Sigmoid colon (tissue), 7 donors: Measurements from ENCODE around the gene UBR3. TPM values are rescaled to one million over a fixed set of nuclear protein-coding genes. Genes with fewer than 3 reads are reported as not detected.

ENCODE experiments used
- DNase-seq: peaks from one replicate; pipeline ENCODE4 v3.0.0-alpha.2; 2019
- H3K27ac ChIP-seq, 4 donors: fragments of 200-600 bp; sonication (generic); one replicate each; pipeline ENCODE4 v1.5.1; 2016 to 2019; ENCODE audit warnings: mild to moderate bottlenecking in 1 of 4
- H3K27me3 ChIP-seq, 3 donors: fragments of 200-600 bp; sonication (generic); one replicate each; pipeline ENCODE4 v1.5.1; 2019; ENCODE audit warnings: mild to moderate bottlenecking in 1 of 3
- H3K36me3 ChIP-seq, 4 donors: fragments of 200-600 bp; sonication (generic); one replicate each; pipeline ENCODE4 v1.5.1; 2016 to 2019
- H3K4me1 ChIP-seq, 4 donors: fragments of 200-600 bp; sonication (generic); one replicate each; pipeline ENCODE4 v1.5.1; 2017 to 2019
- H3K4me3 ChIP-seq, 4 donors: fragments of 200-600 bp; sonication (generic); one replicate each; pipeline ENCODE4 v1.5.1; 2017 to 2019; ENCODE audit warnings: mild to moderate bottlenecking in 2 of 4, moderate library complexity in 1 of 4
- H3K9me3 ChIP-seq, 4 donors: fragments of 200-600 bp in 3 of 4; sonication (generic) in 3 of 4; one replicate each; pipeline versions ENCODE4 v1.5.1 to v1.6.1; 2013 to 2019
- CTCF ChIP-seq, 4 experiments: fragments of 450-650 bp in 3 of 4; fragments of 200-600 bp in 1 of 4; IDR thresholded peaks; one replicate each; pipeline ENCODE4 v1.5.1; 2016 to 2019; ENCODE audit warnings: antibody characterized with exemption in 4 of 4, mild to moderate bottlenecking in 3 of 4, moderate library complexity in 2 of 4
- EP300 ChIP-seq, 4 donors: sonication (generic); formaldehyde crosslinking; IDR thresholded peaks; one replicate each; pipeline ENCODE4 v1.6.1; 2017; ENCODE audit warnings: antibody characterized with exemption in 4 of 4
- POLR2A ChIP-seq, 2 donors: fragments of 450-650 bp; IDR thresholded peaks; one replicate each; pipeline ENCODE4 v1.6.1; 2016; ENCODE audit warnings: antibody characterized with exemption in 2 of 2, mild to moderate bottlenecking in 2 of 2, moderate library complexity in 2 of 2
- POLR2AphosphoS5 ChIP-seq, 4 donors: sonication (generic); formaldehyde crosslinking; IDR thresholded peaks; one replicate each; pipeline ENCODE4 v1.6.1; 2017; ENCODE audit warnings: antibody characterized with exemption in 4 of 4
- WGBS, 2 donors: extraction: QIAGEN DNeasy Blood & Tissue Kit; methylation state at CpG; one replicate each; pipeline ENCODE4 v1.1.7; 2013; 5-methylcytosine and 5-hydroxymethylcytosine counted together
- intact Hi-C: fragments of 100-400 bp; cut with DNase I; formaldehyde crosslinking; loops from one replicate; pipeline ENCODE4 v1.15.1; 2023
- polyA plus RNA-seq, 3 donors: library from polyadenylated mRNA; stranded (reverse); fragments of 200-250 nt; gene quantifications; one replicate each; pipeline ENCODE4 v1.2.3, GENCODE V29; 2013
- total RNA-seq, 4 donors: library from RNA; depleted of rRNA; stranded (reverse); fragments of >200 nt; gene quantifications; one replicate each; pipeline ENCODE4 v1.1.0, GENCODE V29; 2016
- donor health status: healthy with polysubstance abuse.
- donor health status: Bipolar disorder and iron deficiency.
- donor health status: healthy.

Gene UBR3
- total and polyA plus RNA-seq, 7 donors = 4.2 to 101 (median 63.3) TPM

- intact Hi-C loops = no loop called here
- no peak for DNase-seq
- Histone ChIP-seq H3K36me3 (peaks cover 0 to 21% (median 3%) of the 10 kb centered on the region in 4 donors), H3K9me3 (no peaks in the 10 kb centered on the region), H3K27ac (no peak overlapping the region), H3K4me3 (no peak overlapping the region), H3K27me3 (no peaks in the 10 kb centered on the region), H3K4me1 (no peaks in the 10 kb centered on the region)
- TF ChIP-seq POLR2AphosphoS5 (IDR thresholded peaks at IDR 0.05) (no peak), CTCF (IDR thresholded peaks at IDR 0.05) (no peak), EP300 (IDR thresholded peaks at IDR 0.05) (no peak), POLR2A (IDR thresholded peaks at IDR 0.05) (no peak)
Observed at GRCh38 chr2:169909376-169909775, 82.1 kb downstream of the UBR3 start.

GRCh38 chr2:169910109-169910799, 83.0 kb downstream of the UBR3 start:
- intact Hi-C loops = no loop called here
- peaks cover 0 to 30% (median 3%) of the 10 kb centered on the region in 4 donors for H3K36me3 ChIP-seq
- H3K27me3 ChIP-seq = no peaks in the 10 kb centered on the region
- H3K4me3 ChIP-seq = no peak overlapping the region
- TF ChIP-seq POLR2AphosphoS5 (IDR thresholded peaks at IDR 0.05) = no peak
- no peak for TF ChIP-seq EP300 (IDR thresholded peaks at IDR 0.05)
- no peak for TF ChIP-seq CTCF (IDR thresholded peaks at IDR 0.05)
- TF ChIP-seq POLR2A (IDR thresholded peaks at IDR 0.05) = no peak
- H3K9me3 ChIP-seq = no peaks in the 10 kb centered on the region
- H3K4me1 ChIP-seq = no peaks in the 10 kb centered on the region
- DNase-seq = no peak
- H3K27ac ChIP-seq = no peak overlapping the region
- WGBS, 2 donors = 79 to 81% methylated on average over 7 of the region's 7 CpGs

GRCh38 chr2:169911119-169911518, 83.9 kb downstream of the UBR3 start:
- WGBS, 2 donors = 94 to 95% methylated on average over 1 of the region's 1 CpG

GRCh38 chr2:169916623-169917022, 89.4 kb downstream of the UBR3 start:
- intact Hi-C loops = no loop called here
- DNase-seq = no peak
- TF ChIP-seq POLR2AphosphoS5 (IDR thresholded peaks at IDR 0.05) = no peak
- no peak for TF ChIP-seq EP300 (IDR thresholded peaks at IDR 0.05)
- no peak for TF ChIP-seq CTCF (IDR thresholded peaks at IDR 0.05)
- no peak for TF ChIP-seq POLR2A (IDR thresholded peaks at IDR 0.05)

More at GRCh38 chr2:169911119-169911518, 83.9 kb downstream of the UBR3 start:
- no peaks in the 10 kb centered on the region for H3K9me3 ChIP-seq
- no peak overlapping the region for H3K27ac ChIP-seq
- H3K27me3 ChIP-seq = no peaks in the 10 kb centered on the region
- intact Hi-C loops = no loop called here
- no peaks in the 10 kb centered on the region for H3K4me1 ChIP-seq
- H3K4me3 ChIP-seq = no peak overlapping the region
- DNase-seq = no peak
- TF ChIP-seq EP300 (IDR thresholded peaks at IDR 0.05) (no peak), POLR2AphosphoS5 (IDR thresholded peaks at IDR 0.05) (no peak)
- H3K36me3 ChIP-seq = peaks cover 0 to 33% (median 3%) of the 10 kb centered on the region in 4 donors

GRCh38 chr2:169923977-169924376, 96.7 kb downstream of the UBR3 start:
- no peak for DNase-seq
- Histone ChIP-seq H3K4me3 (no peak overlapping the region), H3K27me3 (no peaks in the 10 kb centered on the region), H3K4me1 (no peaks in the 10 kb centered on the region), H3K27ac (no peak overlapping the region), H3K36me3 (peaks cover 0 to 35% (median 4%) of the 10 kb centered on the region in 4 donors), H3K9me3 (no peaks in the 10 kb centered on the region)
- TF ChIP-seq EP300 (IDR thresholded peaks at IDR 0.05) (no peak), POLR2AphosphoS5 (IDR thresholded peaks at IDR 0.05) (no peak), CTCF (IDR thresholded peaks at IDR 0.05) (no peak), POLR2A (IDR thresholded peaks at IDR 0.05) (no peak)
- intact Hi-C loops = loop anchor here (10.0 kb wide), 1 partner anchor 399 kb away; no protein-coding TSS in a partner anchor

More at GRCh38 chr2:169916623-169917022, 89.4 kb downstream of the UBR3 start:
- Histone ChIP-seq H3K27me3 (no peaks in the 10 kb centered on the region), H3K9me3 (no peaks in the 10 kb centered on the region), H3K36me3 (peaks cover 0 to 41% (median 0%) of the 10 kb centered on the region in 4 donors), H3K4me1 (no peaks in the 10 kb centered on the region), H3K4me3 (no peak overlapping the region), H3K27ac (no peak overlapping the region)
